ENCODE measurements around the gene IMPG2. TPM values are rescaled to one million over a fixed set of nuclear protein-coding genes. Genes with fewer than 3 reads are reported as not detected.

The IMPG2 gene
- total RNA-seq, 2 donors from 2014 or later = 0.45 to 0.47 TPM

DNA sequence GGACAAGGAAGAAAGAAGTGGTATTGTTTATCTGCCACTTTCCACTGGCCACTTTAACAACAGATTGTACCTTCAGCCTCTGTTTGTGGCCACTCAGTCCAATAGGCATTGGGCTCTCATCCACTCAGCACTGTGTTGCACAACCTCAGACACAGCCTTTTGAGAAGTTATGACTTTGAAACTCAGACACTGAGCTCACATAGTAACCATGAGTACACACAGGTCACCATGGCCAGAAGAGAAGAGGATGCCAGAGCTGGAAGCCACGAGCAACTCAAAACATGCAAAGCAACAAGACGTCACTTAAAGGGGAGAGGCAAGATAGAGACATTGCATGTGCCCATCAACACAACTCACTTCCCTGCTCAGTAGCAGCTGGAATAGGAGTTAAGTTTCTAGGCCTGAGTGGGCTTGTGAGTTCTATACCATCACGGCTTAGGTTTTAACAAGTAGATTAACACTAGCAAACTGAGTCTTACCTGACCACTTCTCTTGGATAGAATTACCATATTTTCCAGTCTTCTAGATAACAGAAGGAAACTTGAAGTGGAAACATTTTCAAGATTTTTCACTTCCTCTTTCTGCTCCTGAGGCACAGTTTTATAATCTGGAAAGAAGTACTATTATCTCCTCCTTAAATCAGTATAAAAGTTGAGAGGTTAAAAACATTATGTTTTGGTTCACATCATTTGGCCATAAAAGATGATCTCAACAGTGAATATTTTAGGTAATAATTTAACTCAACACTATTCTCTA lies 103.5 kb downstream of the IMPG2 start:
- DNase-seq (no peak), ATAC-seq (no peak)
- H3K4me1 Mint-ChIP-seq = no peaks in the 10 kb centered on the region
- H3K9me3 ChIP-seq (ENCODE audit: control insufficient read depth, low read length, poor library complexity, severe bottlenecking) = no peaks in the 10 kb centered on the region
- no peak overlapping the region for H3K4me3 Mint-ChIP-seq
- no peaks in the 10 kb centered on the region for H3K27me3 Mint-ChIP-seq
- H3K36me3 Mint-ChIP-seq (ENCODE audit: low read depth) = no peaks in the 10 kb centered on the region
- no peak overlapping the region for H3K27ac Mint-ChIP-seq

DNA sequence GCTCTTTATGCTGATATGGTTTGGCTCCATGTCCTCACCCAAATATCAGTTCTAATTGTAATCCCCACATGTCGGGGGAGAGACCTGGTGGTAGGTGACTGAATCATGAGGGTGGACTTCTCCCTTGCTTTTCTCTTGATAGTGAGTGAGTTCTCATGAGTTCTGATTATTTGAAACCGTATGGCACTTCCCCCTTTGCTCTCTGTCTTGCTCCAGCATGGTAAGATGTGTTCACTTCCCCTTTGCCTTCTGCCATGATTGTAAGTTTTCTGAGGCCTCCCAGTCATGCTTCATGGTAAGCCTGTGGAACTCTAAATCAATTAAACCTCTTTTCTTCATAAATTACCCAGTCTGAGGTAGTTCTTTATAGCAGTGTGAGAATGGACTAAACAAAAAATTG lies 107.6 kb downstream of the IMPG2 start:
- Mint-ChIP-seq H3K4me3 (no peak overlapping the region), H3K4me1 (no peaks in the 10 kb centered on the region), H3K27me3 (peaks cover 5% of the 10 kb centered on the region), H3K27ac (no peak overlapping the region), H3K36me3 (ENCODE audit: low read depth) (no peaks in the 10 kb centered on the region)
- no peak for ATAC-seq
- no peaks in the 10 kb centered on the region for H3K9me3 ChIP-seq (ENCODE audit: control insufficient read depth, low read length, poor library complexity, severe bottlenecking)
- DNase-seq = no peak

DNA sequence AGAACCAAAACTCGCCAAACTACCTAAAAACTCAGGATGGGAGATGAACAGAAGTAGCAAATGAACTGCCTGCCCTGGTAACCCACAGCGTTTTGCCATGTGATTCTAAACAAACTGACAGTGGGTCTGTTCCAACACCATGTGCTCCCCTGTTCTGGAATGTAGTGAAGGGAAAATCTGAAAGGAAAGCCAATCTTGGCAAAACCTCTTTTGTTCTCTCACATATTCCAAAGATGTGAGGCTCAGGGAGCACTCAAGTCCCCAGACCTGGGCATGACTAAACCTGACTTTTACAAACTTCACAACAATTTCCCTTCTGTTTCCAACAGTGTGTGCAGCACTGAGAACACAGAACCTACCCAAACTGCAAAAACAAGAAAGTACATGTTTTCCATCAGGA lies 116.1 kb downstream of the IMPG2 start:
- no peaks in the 10 kb centered on the region for H3K36me3 Mint-ChIP-seq (ENCODE audit: low read depth)
- DNase-seq (no peak), ATAC-seq (no peak)
- H3K9me3 ChIP-seq (ENCODE audit: control insufficient read depth, low read length, poor library complexity, severe bottlenecking) = no peaks in the 10 kb centered on the region
- H3K27me3 Mint-ChIP-seq = peaks cover 63% of the 10 kb centered on the region
- H3K4me3 Mint-ChIP-seq = no peak overlapping the region
- H3K4me1 Mint-ChIP-seq = peaks cover 2% of the 10 kb centered on the region
- no peak overlapping the region for H3K27ac Mint-ChIP-seq

GRCh38 chr3:101203411-101203810 lies 117.0 kb downstream of the IMPG2 start:
- Mint-ChIP-seq H3K4me1 (peaks cover 2% of the 10 kb centered on the region), H3K36me3 (ENCODE audit: low read depth) (no peaks in the 10 kb centered on the region), H3K4me3 (no peak overlapping the region), H3K27ac (no peak overlapping the region), H3K27me3 (peaks cover 63% of the 10 kb centered on the region)
- H3K9me3 ChIP-seq (ENCODE audit: control insufficient read depth, low read length, poor library complexity, severe bottlenecking) = no peaks in the 10 kb centered on the region
- DNase-seq (no peak), ATAC-seq (no peak)

- H3K27ac Mint-ChIP-seq = no peak overlapping the region
- H3K9me3 ChIP-seq (ENCODE audit: control insufficient read depth, low read length, poor library complexity, severe bottlenecking) = no peaks in the 10 kb centered on the region
- no peak overlapping the region for H3K4me3 Mint-ChIP-seq
- DNase-seq (no peak), ATAC-seq (no peak)
- no peaks in the 10 kb centered on the region for H3K36me3 Mint-ChIP-seq (ENCODE audit: low read depth)
- H3K27me3 Mint-ChIP-seq = peaks cover 57% of the 10 kb centered on the region
- peaks cover 2% of the 10 kb centered on the region for H3K4me1 Mint-ChIP-seq
Measured at GRCh38 chr3:101202640-101203039, 117.7 kb downstream of the IMPG2 start.

GRCh38 chr3:101200461-101200860 lies 119.9 kb downstream of the IMPG2 start:
- no peaks in the 10 kb centered on the region for H3K9me3 ChIP-seq (ENCODE audit: control insufficient read depth, low read length, poor library complexity, severe bottlenecking)
- Mint-ChIP-seq H3K27ac (no peak overlapping the region), H3K27me3 (peaks cover 58% of the 10 kb centered on the region), H3K4me1 (peaks cover 2% of the 10 kb centered on the region), H3K36me3 (ENCODE audit: low read depth) (no peaks in the 10 kb centered on the region), H3K4me3 (no peak overlapping the region)
- DNase-seq (no peak), ATAC-seq (no peak)

DNA sequence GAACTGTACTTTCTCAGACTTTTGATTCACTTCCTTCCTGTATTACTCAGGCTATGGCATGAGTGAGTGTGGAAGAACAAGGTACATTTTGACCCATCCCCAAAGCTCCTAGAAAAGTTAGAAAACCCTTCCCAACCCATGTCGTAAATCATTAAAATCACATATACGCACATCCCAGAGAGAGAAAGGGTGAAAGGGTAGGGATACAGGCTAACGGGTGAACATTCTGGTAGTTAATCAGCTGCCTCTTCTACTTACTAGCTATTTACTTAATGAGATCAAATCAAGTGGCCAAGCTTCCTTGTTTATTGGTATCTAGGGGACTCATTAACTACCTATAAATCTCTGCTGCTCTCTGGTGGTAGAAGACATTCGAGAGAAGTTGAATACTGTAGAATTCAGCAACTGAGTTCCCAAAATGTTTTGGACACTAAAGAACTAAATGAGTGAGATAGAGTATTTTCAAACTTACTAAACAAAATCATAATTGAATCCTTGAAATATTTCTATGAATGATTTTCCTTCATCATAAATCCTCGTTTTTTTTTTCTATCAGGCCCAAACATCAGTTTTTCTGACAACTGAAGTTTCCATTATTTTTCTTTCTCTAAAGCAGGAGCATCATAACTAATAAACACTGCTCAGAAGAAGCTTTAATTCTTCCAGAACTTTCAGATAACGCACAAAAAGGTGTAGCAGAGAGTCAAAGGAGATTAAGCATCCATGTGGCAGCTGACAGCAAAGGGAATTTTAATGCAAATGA lies 124.2 kb downstream of the IMPG2 start:
- peaks cover 28% of the 10 kb centered on the region for H3K27me3 Mint-ChIP-seq
- H3K4me1 Mint-ChIP-seq = no peaks in the 10 kb centered on the region
- no peak overlapping the region for H3K27ac Mint-ChIP-seq
- ATAC-seq (no peak), DNase-seq (no peak)
- H3K4me3 Mint-ChIP-seq = no peak overlapping the region
- H3K36me3 Mint-ChIP-seq (ENCODE audit: low read depth) = no peaks in the 10 kb centered on the region
- no peaks in the 10 kb centered on the region for H3K9me3 ChIP-seq (ENCODE audit: control insufficient read depth, low read length, poor library complexity, severe bottlenecking)

DNA sequence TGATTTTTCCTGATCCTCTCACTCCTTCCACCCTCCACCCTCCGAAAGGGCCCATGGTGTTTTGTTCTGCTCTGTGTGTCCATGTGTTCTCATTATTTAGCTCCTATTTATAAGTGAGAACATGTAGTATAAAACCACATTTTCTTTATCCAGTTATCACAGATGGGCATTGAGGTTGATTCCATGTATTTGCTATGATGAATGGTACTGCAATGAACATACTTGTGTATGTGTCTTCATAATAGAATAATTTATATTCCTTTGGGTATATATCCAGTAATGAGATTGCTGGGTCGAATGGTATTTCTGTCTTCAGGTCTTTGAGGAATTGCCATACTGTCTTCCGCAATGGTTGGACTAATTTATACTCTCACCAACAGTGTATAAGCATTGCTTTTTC lies 126.0 kb downstream of the IMPG2 start:
- H3K9me3 ChIP-seq (ENCODE audit: control insufficient read depth, low read length, poor library complexity, severe bottlenecking) = no peaks in the 10 kb centered on the region
- Mint-ChIP-seq H3K36me3 (ENCODE audit: low read depth) (no peaks in the 10 kb centered on the region), H3K4me1 (no peaks in the 10 kb centered on the region), H3K27ac (no peak overlapping the region), H3K4me3 (no peak overlapping the region), H3K27me3 (peaks cover 14% of the 10 kb centered on the region)
- DNase-seq = no peak
- ATAC-seq = no peak

- Mint-ChIP-seq H3K36me3 (ENCODE audit: low read depth) (no peaks in the 10 kb centered on the region), H3K4me1 (no peaks in the 10 kb centered on the region), H3K27me3 (peaks cover 17% of the 10 kb centered on the region), H3K27ac (no peak overlapping the region), H3K4me3 (no peak overlapping the region)
- no peaks in the 10 kb centered on the region for H3K9me3 ChIP-seq (ENCODE audit: control insufficient read depth, low read length, poor library complexity, severe bottlenecking)
- ATAC-seq = no peak
- DNase-seq = no peak
Measured at GRCh38 chr3:101193957-101194356, 126.4 kb downstream of the IMPG2 start.

DNA sequence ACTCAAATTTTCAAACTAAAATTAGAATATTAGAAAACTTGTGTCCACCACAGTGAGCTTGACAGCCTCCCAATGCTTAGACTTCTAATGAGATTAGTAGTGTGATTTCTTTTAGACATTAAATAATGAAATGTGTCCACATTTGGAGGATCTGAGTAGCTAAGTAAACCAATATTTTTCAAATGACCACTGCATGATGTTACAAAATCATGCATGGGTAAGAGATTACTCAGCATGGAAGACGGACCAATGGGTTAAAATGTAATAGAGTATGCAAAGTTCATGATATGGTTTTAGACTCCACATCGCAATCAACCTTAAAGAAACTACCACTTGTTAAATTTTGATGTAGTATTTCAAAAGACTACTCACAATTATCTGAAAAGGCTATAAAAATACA lies 130.6 kb downstream of the IMPG2 start:
- H3K9me3 ChIP-seq (ENCODE audit: control insufficient read depth, low read length, poor library complexity, severe bottlenecking) = no peaks in the 10 kb centered on the region
- peaks cover 27% of the 10 kb centered on the region for H3K27me3 Mint-ChIP-seq
- peaks cover 3% of the 10 kb centered on the region for H3K36me3 Mint-ChIP-seq (ENCODE audit: low read depth)
- DNase-seq (no peak), ATAC-seq (no peak)
- no peak overlapping the region for H3K4me3 Mint-ChIP-seq
- no peak overlapping the region for H3K27ac Mint-ChIP-seq
- H3K4me1 Mint-ChIP-seq = no peaks in the 10 kb centered on the region

DNA sequence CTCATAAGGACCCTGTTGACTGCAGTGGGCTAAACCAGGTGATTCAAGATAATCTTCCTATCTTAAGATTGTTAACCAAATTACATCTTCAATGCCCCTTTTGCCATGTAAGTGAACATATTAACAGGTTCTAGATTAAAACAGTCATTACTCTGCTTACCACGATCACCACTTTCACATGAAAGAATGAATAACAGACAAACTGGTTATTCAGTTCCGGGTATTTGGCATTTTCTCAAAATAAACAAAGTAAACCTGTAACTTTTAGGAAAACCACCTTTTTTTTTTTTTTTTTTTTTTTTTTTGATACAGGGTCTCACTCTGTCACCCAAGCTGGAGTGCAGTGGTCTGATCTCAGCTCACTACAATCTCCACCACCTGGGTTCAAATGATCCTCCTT lies 131.2 kb downstream of the IMPG2 start:
- DNase-seq (no peak), ATAC-seq (no peak)
- no peak overlapping the region for H3K4me3 Mint-ChIP-seq
- no peaks in the 10 kb centered on the region for H3K4me1 Mint-ChIP-seq
- H3K27ac Mint-ChIP-seq = no peak overlapping the region
- peaks cover 27% of the 10 kb centered on the region for H3K27me3 Mint-ChIP-seq
- no peaks in the 10 kb centered on the region for H3K9me3 ChIP-seq (ENCODE audit: control insufficient read depth, low read length, poor library complexity, severe bottlenecking)
- H3K36me3 Mint-ChIP-seq (ENCODE audit: low read depth) = peaks cover 3% of the 10 kb centered on the region

- Mint-ChIP-seq H3K4me1 (no peaks in the 10 kb centered on the region), H3K27ac (no peak overlapping the region), H3K4me3 (no peak overlapping the region), H3K27me3 (peaks cover 22% of the 10 kb centered on the region), H3K36me3 (ENCODE audit: low read depth) (peaks cover 3% of the 10 kb centered on the region)
- H3K9me3 ChIP-seq (ENCODE audit: control insufficient read depth, low read length, poor library complexity, severe bottlenecking) = no peaks in the 10 kb centered on the region
- ATAC-seq (no peak), DNase-seq (no peak)
Measured at GRCh38 chr3:101185341-101185740, 135.0 kb downstream of the IMPG2 start.

- H3K36me3 Mint-ChIP-seq (ENCODE audit: low read depth) = peaks cover 3% of the 10 kb centered on the region
- no peaks in the 10 kb centered on the region for H3K9me3 ChIP-seq (ENCODE audit: control insufficient read depth, low read length, poor library complexity, severe bottlenecking)
- no peaks in the 10 kb centered on the region for H3K4me1 Mint-ChIP-seq
- ATAC-seq (no peak), DNase-seq (no peak)
- H3K27me3 Mint-ChIP-seq = peaks cover 20% of the 10 kb centered on the region
- no peak overlapping the region for H3K4me3 Mint-ChIP-seq
- H3K27ac Mint-ChIP-seq = no peak overlapping the region
Measured at GRCh38 chr3:101184111-101184510, 136.3 kb downstream of the IMPG2 start.

GRCh38 chr3:101183151-101183550 lies 137.2 kb downstream of the IMPG2 start:
- Mint-ChIP-seq H3K4me3 (no peak overlapping the region), H3K36me3 (ENCODE audit: low read depth) (peaks cover 3% of the 10 kb centered on the region), H3K4me1 (no peaks in the 10 kb centered on the region), H3K27me3 (peaks cover 12% of the 10 kb centered on the region), H3K27ac (no peak overlapping the region)
- no peak for DNase-seq
- H3K9me3 ChIP-seq (ENCODE audit: control insufficient read depth, low read length, poor library complexity, severe bottlenecking) = no peaks in the 10 kb centered on the region
- no peak for ATAC-seq
